Cardiac fibroblast (primary cell): ENCODE results near the gene P2RX6.
"Not testable (repeated sequence)": the region's sequence is repeated elsewhere in the genome, so short reads cannot be mapped to it uniquely, and the experiment has no call there.

Source experiments
- DNase-seq, 2 donors: peaks; one replicate each; pipeline versions ENCODE4 v3.0.0 to v3.0.0-alpha.2; 2010; ENCODE audit warnings: low read depth in 2 of 2
- H3K4me3 ChIP-seq, 2 donors: replicated peaks in 1 of 2; 1 replicate in 1 of 2; 2 replicates in 1 of 2; pipeline ENCODE4 v1.5.1; 2011; ENCODE audit warnings: low read depth in 2 of 2, low read length in 2 of 2, mild to moderate bottlenecking in 2 of 2, moderate library complexity in 1 of 2
- CTCF ChIP-seq: IDR thresholded peaks from one replicate; pipeline ENCODE4 v1.5.1; 2011; ENCODE audit warnings: low read depth, mild to moderate bottlenecking, low read length, inconsistent platforms

The P2RX6 gene

GRCh38 chr22:21033895-21034294 is 18.9 kb downstream of the P2RX6 start:
- TF ChIP-seq CTCF: no peak
- no peak overlapping the region for H3K4me3 ChIP-seq
- no peak for DNase-seq

- DNase-seq: no peak
- no peak for TF ChIP-seq CTCF
- no peak overlapping the region for H3K4me3 ChIP-seq
Observed at GRCh38 chr22:21034989-21035388, 20.0 kb downstream of the P2RX6 start.

- peak; percentile 13 to 75 for DNase-seq
- H3K4me3 ChIP-seq: no peak overlapping the region
- TF ChIP-seq CTCF: no peak
Observed at GRCh38 chr22:21038405-21038804, 23.4 kb downstream of the P2RX6 start.

- not testable (repeated sequence) for DNase-seq, H3K4me3 ChIP-seq
Observed at GRCh38 chr22:21039158-21039557, 24.2 kb downstream of the P2RX6 start.

GRCh38 chr22:21041937-21042336 is 27.0 kb downstream of the P2RX6 start:
- no peak overlapping the region for H3K4me3 ChIP-seq
- DNase-seq: peak; percentile 27 to 70
- no peak for TF ChIP-seq CTCF

GRCh38 chr22:21042978-21043859 is 28.3 kb downstream of the P2RX6 start:
- no peak overlapping the region for H3K4me3 ChIP-seq
- TF ChIP-seq CTCF: no peak
- no peak for DNase-seq

GRCh38 chr22:21043860-21044535 is 29.0 kb downstream of the P2RX6 start:
- no peak for TF ChIP-seq CTCF

More at GRCh38 chr22:21043860-21044535, 29.0 kb downstream of the P2RX6 start:
- no peak overlapping the region for H3K4me3 ChIP-seq
- no peak for DNase-seq
